Activated CD8-positive, alpha-beta memory T cell treated with anti-CD3 and anti-CD28 coated beads, Interleukin-2, amount 50 U/mL, for 48 hours (primary cell): ENCODE measurements around the gene MGAT4A.
"Not testable (repeated sequence)": the region's sequence is repeated elsewhere in the genome, so short reads cannot be mapped to it uniquely, and the experiment has no call there.

Experiments
- DNase-seq: peaks from one replicate; pipeline ENCODE4 v3.0.0-alpha.2; 2020

The MGAT4A gene

GRCh38 chr2:98728088-98728718 is 2.7 kb downstream of the MGAT4A start:
- not testable (repeated sequence) for DNase-seq

- no peak for DNase-seq
Measured at GRCh38 chr2:98727369-98728087, 3.4 kb downstream of the MGAT4A start.

GRCh38 chr2:98726735-98727368 is 4.1 kb downstream of the MGAT4A start:
- DNase-seq, result no peak

- no peak for DNase-seq
Measured at GRCh38 chr2:98726205-98726604, 4.7 kb downstream of the MGAT4A start.

DNA sequence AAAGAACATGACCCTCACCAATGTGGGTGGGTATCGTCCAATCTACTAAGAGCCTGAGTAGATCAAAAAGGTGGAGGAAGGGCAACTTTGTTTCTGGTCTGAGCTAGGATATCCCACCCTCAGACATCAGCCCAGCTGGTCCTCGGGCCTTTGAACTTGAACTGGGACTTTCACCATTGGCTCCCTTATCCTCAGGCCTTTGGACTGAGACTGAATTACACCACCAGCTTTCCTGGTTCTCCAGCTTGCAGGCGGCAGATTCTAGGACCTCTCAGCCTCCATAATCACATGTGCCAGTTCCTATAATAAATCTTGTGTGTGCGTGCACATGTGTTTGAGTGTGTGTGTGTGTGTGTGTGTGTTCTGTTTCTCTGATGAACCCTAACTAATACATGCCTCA is 10.6 kb downstream of the MGAT4A start:
- no peak for DNase-seq

- no peak for DNase-seq
Measured at GRCh38 chr2:98717621-98718020, 13.3 kb downstream of the MGAT4A start.

DNA sequence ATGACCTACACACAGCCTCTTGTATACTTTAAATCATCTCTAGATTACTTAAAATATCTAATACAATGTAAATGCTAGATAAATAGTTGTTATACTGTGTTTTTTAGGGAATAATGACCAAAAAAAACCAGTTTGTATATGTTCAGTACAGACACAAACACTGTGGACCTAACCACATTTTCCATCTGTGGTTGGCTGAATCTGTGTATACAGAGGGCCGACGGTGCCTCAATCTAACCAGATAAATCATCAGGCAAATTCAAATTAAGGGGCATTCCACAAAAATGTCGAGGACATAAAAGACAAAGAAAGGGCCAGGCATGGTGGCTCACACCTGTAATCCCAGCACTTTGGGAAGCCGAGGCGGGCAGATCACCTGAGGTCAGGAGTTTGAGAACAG is 14.1 kb downstream of the MGAT4A start:
- no peak for DNase-seq

DNA sequence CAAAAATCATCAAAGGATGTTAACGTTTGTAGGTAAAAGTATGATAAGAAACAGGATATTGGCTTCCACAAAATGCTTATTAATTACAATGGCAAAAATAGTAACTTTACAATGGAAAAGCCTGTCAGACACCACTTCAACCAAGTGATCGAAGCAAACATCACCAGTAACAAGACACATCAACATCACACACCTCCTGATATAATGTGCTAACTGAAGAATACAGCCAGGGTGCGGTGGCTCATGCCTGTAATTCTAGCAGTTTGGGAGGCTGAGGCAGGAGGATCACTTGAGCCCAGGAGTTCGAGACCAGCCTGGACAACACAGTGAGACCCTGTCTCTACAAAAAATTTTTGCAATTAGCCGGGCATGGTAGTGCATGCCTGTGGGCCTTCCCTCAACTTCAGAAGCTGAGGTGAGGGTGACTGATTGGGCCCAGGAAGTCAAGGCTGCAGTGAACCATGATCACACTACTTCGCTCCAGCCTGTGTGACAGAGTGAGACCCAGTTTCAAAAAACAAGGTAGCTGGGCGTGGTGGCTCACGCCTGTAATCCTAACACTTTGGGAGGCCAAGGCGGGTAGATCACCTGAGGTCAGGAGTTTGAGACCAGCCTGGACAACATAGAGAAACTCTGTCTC is 15.0 kb downstream of the MGAT4A start:
- DNase-seq, result no peak

DNA sequence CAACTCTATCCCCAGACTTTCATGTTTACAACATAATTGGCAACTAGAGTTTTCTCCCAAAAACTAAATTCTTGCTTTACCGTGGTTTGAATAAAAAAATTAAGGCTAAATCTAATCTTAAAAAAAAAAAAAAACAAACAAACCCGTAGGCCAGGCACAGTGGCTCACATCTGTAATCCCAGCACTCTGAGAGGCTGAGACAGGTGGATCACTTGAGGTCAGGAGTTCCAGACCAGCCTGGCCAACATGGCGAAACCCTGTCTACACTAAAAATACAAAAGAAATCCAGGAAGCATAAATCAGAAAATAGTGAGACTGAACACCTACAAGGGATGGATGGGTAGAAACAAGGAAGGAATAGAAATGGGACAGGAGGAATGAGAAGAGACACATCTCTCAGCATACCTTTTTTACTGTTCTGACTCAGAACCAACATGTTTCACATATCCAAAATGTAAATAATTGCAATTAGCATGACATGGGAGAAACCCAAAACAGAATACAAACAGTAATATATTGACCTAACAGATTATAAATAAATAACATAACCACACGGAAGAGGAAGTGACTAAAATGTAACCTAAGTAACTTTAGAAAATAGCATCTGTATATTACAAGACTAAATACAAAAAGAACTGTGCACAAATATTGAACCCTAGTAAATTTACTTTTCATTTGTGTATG is 17.5 kb downstream of the MGAT4A start:
- no peak for DNase-seq

GRCh38 chr2:98712145-98712544 is 18.8 kb downstream of the MGAT4A start:
- no peak for DNase-seq

- DNase-seq, result no peak
Measured at GRCh38 chr2:98711506-98711905, 19.4 kb downstream of the MGAT4A start.

GRCh38 chr2:98710734-98711133 is 20.2 kb downstream of the MGAT4A start:
- DNase-seq, result no peak

- DNase-seq, result no peak
Measured at GRCh38 chr2:98709535-98709934, 21.4 kb downstream of the MGAT4A start.

GRCh38 chr2:98708396-98709186 is 22.3 kb downstream of the MGAT4A start:
- no peak for DNase-seq

GRCh38 chr2:98706591-98706990 is 24.3 kb downstream of the MGAT4A start:
- DNase-seq, result no peak

DNA sequence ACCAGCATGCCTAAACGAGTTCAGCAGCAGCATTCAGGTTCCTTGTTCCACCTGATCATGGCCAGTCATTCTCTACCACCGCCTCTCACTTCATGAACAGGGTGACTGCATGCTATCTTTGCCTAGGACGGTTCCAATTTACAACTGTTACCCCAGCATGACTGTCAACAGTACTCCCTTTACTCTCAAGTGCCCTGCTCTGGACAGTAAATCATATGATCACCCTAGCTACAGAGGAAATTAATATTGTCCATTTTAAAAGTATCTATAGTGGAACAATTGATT is 25.7 kb downstream of the MGAT4A start:
- no peak for DNase-seq

DNA sequence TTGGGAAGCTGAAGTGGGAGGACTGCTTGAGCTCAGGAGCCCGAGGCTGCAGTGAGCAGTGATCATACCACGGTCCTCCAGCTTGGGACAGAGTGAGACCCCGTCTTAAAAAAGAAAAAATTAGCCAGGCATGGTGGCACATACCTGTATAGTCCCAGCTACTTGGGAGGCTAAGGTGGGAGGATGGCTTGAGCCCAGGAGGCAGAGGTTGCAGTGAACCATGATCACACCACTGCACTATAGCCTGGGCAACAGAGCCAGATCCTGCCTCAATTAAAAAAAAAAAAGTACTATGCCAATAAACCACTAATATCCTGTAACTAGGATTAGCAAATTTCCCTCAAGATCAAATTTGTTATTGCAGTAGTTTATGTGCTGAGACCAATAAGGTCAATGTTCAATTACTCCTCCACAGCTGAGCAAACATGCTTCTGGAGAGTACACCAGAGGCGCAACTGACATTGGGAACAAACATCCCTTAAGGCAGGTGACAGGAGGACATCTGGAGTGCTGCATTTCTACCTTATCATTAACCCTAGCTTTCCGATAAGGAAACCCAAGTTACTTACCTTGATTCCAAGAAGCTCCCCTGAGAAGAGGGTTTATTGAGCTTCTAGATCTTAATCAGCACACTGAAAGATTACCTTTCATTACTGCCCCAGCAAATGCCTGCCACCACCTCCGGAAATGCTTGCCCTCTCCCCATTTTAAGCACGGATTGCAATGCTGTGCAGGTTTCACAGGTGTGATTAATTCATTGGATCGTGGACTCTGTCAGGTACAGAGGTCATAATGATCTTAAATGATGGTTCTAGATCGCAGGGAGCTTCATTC is 26.2 kb downstream of the MGAT4A start:
- DNase-seq, result no peak

DNA sequence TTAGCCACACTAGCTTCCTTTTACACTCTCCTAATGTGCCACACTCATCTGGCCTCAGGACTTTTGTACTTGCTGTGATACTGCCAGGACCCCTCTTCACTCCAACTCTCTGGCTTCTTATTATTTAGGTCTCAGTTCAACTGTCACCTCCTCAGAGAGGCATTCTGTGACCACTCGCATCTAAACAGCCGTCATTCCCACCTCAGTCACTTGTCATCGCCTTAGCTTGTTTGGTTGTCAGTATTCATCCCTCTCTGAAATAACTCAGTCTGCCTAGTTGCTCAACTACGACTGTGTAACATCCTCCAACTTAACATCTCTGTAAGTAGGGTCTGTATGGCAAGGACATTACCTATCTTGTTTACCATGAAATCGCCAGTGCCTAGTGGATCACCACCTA is 27.2 kb downstream of the MGAT4A start:
- no peak for DNase-seq

DNA sequence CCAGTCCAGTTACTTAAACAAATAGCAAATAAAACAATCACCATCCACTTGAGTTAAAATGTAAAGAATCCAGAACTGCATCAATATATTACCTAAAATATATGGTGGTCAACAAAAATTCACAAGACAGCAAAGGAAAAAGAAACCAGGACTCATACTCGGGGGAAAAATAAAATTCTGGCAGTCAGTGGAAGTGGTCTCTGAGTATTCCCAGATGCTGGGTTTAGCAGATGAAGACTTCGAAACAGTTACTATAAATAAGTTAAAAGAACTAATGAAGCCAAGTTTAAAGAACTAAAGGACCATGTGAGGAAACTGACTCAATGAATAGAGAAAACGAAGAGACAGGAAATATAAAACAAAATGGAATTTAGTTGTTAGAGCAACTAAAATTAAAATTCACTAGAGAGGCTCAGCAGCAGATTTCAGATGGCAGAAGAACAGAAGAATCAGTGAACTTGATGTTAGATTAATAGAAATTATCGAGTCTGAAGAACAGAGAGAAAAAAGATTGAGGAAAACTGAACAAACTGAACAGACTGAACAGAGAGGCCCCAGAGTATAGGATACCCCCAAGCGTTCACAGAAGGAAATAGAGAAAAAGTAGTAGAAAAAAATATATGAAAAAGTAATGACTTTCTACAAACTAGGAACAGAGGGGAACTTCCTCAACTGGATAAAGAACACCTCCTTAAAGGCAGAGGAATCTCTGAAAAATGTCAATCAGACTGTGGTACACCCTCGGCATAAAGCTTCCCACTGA is 27.9 kb downstream of the MGAT4A start:
- DNase-seq, result no peak

GRCh38 chr2:98702127-98702802 is 28.7 kb downstream of the MGAT4A start:
- no peak for DNase-seq
